Vagina (tissue), 2 donors: ENCODE data around the gene GNB1L.

ENCODE experiments used
- POLR2A ChIP-seq, 2 donors: fragments of 450-650 bp; IDR thresholded peaks; one replicate each; pipeline ENCODE4 v1.6.1; 2017; ENCODE audit warnings: antibody characterized with exemption in 2 of 2, mild to moderate bottlenecking in 2 of 2, moderate library complexity in 2 of 2
- TF ChIP-seq, protein P1 (sequence below), 3 experiments: fragments of 450-650 bp in 2 of 3; fragments of 200-600 bp in 1 of 3; sonication (generic) in 1 of 3; IDR thresholded peaks; one replicate each; pipeline ENCODE4 v1.5.1; 2017 to 2019; ENCODE audit warnings: antibody characterized with exemption in 3 of 3, mild to moderate bottlenecking in 2 of 3, moderate library complexity in 2 of 3

GRCh38 chr22:19805821-19806212 is 48.9 kb downstream of the GNB1L start:
- TF ChIP-seq, protein P1, sequence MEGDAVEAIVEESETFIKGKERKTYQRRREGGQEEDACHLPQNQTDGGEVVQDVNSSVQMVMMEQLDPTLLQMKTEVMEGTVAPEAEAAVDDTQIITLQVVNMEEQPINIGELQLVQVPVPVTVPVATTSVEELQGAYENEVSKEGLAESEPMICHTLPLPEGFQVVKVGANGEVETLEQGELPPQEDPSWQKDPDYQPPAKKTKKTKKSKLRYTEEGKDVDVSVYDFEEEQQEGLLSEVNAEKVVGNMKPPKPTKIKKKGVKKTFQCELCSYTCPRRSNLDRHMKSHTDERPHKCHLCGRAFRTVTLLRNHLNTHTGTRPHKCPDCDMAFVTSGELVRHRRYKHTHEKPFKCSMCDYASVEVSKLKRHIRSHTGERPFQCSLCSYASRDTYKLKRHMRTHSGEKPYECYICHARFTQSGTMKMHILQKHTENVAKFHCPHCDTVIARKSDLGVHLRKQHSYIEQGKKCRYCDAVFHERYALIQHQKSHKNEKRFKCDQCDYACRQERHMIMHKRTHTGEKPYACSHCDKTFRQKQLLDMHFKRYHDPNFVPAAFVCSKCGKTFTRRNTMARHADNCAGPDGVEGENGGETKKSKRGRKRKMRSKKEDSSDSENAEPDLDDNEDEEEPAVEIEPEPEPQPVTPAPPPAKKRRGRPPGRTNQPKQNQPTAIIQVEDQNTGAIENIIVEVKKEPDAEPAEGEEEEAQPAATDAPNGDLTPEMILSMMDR (IDR thresholded peaks at IDR 0.05) = no peak
- no peak for TF ChIP-seq POLR2A (IDR thresholded peaks at IDR 0.05)
